ENCODE data around the gene OLIG3. TPM values are rescaled to one million over a fixed set of nuclear protein-coding genes. Genes with fewer than 3 reads are reported as not detected.

The OLIG3 gene
- total RNA-seq (2021) (1.8 to 5.4 TPM (median 2.2 TPM) in 3 replicates), Bru-seq, nascent RNA (percentile 51 among the genes with signal in this experiment)
- long read RNA-seq, experiment 1, transcript OLIG3-201 (1 exons, 2,049 nt), result major isoform, 10 of 13 reads
- long read RNA-seq, experiment 1, partial matches to known transcripts, result 0 of 13 reads
- long read RNA-seq, experiment 1, other reads (novel, unspliced or antisense), result 3 of 13 reads
- long read RNA-seq, experiment 2, partial matches to known transcripts, result 0 of 2 reads
- long read RNA-seq, experiment 2, other reads (novel, unspliced or antisense), result 1 of 2 reads
- long read RNA-seq, experiment 3, result 0 reads

DNA sequence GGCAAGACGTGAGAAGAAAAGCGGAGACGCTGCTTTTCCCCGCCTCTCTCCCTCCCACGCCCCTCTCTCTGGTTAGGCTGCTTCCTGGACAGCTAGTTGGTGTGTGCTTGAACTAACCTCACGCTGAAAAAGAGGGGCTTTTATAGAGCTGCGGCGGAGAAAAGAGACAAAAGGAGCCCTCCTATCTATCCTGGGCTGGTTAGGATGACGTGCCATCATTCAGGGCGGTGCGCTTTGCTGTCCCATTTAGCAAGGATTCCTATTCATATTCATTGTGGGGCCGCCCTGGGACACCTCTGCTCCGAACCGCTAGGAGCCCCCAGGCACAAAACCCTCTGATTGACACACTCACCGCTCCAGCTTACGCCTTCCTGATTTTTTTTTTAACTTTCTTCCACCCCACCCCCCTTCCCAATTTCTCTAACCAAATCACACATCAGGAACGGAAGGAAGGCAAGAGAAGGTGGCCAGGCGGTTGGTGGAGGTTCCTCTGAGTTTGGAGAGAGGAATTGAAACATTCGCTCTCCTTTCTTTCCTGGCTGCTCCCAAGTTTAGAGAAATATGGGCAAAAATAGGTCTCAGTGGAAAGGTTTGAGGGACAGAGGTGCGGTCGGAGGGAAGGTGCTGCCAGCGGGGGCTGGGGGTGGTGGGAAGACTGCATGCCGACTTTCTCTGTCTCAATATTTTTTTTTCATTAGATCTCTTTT lies at the start of gene OLIG3:
TSS of gene OLIG3 (minus strand) at position 114 of the 707 bp plus-strand sequence. CDS start 224 bp downstream, outside the sequence.
- TF ChIP-seq TCF7 (CRISPR knock-in tag; IDR thresholded peaks at IDR 0.05; ENCODE audit: low read depth), result no peak
- TF ChIP-seq, protein P1, sequence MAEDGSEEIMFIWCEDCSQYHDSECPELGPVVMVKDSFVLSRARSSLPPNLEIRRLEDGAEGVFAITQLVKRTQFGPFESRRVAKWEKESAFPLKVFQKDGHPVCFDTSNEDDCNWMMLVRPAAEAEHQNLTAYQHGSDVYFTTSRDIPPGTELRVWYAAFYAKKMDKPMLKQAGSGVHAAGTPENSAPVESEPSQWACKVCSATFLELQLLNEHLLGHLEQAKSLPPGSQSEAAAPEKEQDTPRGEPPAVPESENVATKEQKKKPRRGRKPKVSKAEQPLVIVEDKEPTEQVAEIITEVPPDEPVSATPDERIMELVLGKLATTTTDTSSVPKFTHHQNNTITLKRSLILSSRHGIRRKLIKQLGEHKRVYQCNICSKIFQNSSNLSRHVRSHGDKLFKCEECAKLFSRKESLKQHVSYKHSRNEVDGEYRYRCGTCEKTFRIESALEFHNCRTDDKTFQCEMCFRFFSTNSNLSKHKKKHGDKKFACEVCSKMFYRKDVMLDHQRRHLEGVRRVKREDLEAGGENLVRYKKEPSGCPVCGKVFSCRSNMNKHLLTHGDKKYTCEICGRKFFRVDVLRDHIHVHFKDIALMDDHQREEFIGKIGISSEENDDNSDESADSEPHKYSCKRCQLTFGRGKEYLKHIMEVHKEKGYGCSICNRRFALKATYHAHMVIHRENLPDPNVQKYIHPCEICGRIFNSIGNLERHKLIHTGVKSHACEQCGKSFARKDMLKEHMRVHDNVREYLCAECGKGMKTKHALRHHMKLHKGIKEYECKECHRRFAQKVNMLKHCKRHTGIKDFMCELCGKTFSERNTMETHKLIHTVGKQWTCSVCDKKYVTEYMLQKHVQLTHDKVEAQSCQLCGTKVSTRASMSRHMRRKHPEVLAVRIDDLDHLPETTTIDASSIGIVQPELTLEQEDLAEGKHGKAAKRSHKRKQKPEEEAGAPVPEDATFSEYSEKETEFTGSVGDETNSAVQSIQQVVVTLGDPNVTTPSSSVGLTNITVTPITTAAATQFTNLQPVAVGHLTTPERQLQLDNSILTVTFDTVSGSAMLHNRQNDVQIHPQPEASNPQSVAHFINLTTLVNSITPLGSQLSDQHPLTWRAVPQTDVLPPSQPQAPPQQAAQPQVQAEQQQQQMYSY (CRISPR knock-in tag; IDR thresholded peaks at IDR 0.05), result peak; percentile 42; the same call in 1 of the 2 replicates
- ChIA-PET POLR2A (interaction anchor here (0.7 to 2.8 kb wide), 3 partner anchors 8 to 537 kb away, joined by 3 to 10 read pairs (median 5); no protein-coding TSS in a partner anchor), CTCF (interaction anchor here (0.8 to 3.9 kb wide), 6 partner anchors 20 to 95 kb away, joined by 3 to 41 read pairs (median 5); no protein-coding TSS in a partner anchor)
- ATAC-seq, result peak; percentile 14
- Mint-ChIP-seq H3K36me3 (no peaks in the 10 kb centered on the region), H3K4me3 (peak within 1 kb of the TSS; percentile 80), H3K27me3 (ENCODE audit: low read depth) (peaks cover 100% of the 10 kb centered on the region), H3K9me3 (no peaks in the 10 kb centered on the region), H3K27ac (no peak within 1 kb of the TSS), H3K4me1 (peaks cover 72% of the 10 kb centered on the region)
- DNase-seq (ENCODE audit: low spot score), result peak; percentile 61

DNA sequence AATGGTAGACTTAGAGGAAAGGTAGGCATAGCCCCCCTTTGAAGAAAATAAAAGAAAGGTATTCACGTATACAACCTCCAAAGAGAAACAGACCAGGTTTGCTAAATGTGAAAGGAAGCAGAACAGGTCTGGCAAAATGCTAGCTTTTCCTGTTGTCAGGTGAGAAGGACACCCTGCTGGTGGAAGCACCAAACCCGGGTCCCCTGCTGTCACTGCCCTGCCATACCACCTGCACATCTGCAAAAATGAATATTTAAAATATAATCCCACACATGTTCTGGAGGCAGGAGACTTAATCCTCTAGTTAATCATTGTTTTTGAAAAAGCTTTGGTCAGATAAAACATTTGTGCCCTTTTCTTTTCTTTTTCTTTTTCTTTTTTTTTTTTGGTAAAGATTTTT lies 48.9 kb upstream of the OLIG3 start:
- no peaks in the 10 kb centered on the region for H3K36me3 Mint-ChIP-seq
- peaks cover 67% of the 10 kb centered on the region for H3K4me1 Mint-ChIP-seq
- POLR2A ChIA-PET, result no interaction called here
- no peak for TF ChIP-seq ZNF416 (CRISPR knock-in tag; IDR thresholded peaks at IDR 0.05)
- 0 out of 2 replicates have a peak, but pooled peaks have one; percentile 13 for TF ChIP-seq ZNF423 (CRISPR knock-in tag; IDR thresholded peaks at IDR 0.05)
- ATAC-seq, result peak; percentile 56
- CTCF ChIA-PET, result interaction anchor here (0.6 to 1.6 kb wide), 5 partner anchors 13 to 69 kb away, joined by 3 to 7 read pairs (median 3); partner anchors contain the start of gene OLIG3
- no peak for DNase-seq (ENCODE audit: low spot score)
- H3K4me3 Mint-ChIP-seq, result peak overlapping the region; percentile 33
- 0 out of 2 replicates have a peak overlapping the region, but pooled peaks have one; percentile 79 for H3K27ac Mint-ChIP-seq
- H3K27me3 Mint-ChIP-seq (ENCODE audit: low read depth), result no peaks in the 10 kb centered on the region
- 0 out of 2 replicates have a peak, but pooled peaks cover 4% of the 10 kb centered on the region for H3K9me3 Mint-ChIP-seq

DNA sequence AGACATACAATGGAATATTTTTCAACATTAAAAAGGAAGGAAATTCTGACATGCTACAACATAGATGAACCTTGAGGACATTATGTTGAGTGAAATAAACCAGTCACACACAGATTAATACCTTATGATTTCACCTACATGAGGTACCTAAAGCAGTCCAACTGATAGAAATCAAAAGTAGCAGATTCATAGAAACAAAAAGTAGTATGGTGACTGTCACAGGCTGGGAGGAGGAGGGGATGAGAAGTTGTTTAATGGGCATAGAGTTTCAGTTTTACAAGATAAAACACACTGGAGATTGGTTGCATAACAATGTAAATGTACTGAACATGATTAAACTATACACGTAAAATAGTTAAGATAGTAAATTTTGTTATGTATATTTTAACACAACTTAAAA lies 48.5 kb upstream of the OLIG3 start:
- ChIA-PET CTCF (interaction anchor here (0.6 to 1.6 kb wide), 4 partner anchors 13 to 68 kb away, joined by 3 to 5 read pairs (median 3); partner anchors contain the start of gene OLIG3), POLR2A (no interaction called here)
- Mint-ChIP-seq H3K27me3 (ENCODE audit: low read depth) (no peaks in the 10 kb centered on the region), H3K27ac (peak overlapping the region; percentile 79), H3K9me3 (0 out of 2 replicates have a peak, but pooled peaks cover 4% of the 10 kb centered on the region), H3K4me1 (peaks cover 63% of the 10 kb centered on the region), H3K4me3 (peak overlapping the region; percentile 33), H3K36me3 (no peaks in the 10 kb centered on the region)
- ATAC-seq (no peak), DNase-seq (ENCODE audit: low spot score) (no peak)
- TF ChIP-seq KAT7 (CRISPR knock-in tag; IDR thresholded peaks at IDR 0.05; ENCODE audit: borderline replicate concordance) (no peak), NFYB (CRISPR knock-in tag; conservative IDR thresholded peaks at IDR 0.05; ENCODE audit: low read depth) (no peak), ETV6 (CRISPR knock-in tag; IDR thresholded peaks at IDR 0.05) (no peak), SMAD4 (CRISPR knock-in tag; IDR thresholded peaks at IDR 0.05) (no peak), ZNF232 (CRISPR knock-in tag; IDR thresholded peaks at IDR 0.05) (no peak)
- TF ChIP-seq, protein P2, sequence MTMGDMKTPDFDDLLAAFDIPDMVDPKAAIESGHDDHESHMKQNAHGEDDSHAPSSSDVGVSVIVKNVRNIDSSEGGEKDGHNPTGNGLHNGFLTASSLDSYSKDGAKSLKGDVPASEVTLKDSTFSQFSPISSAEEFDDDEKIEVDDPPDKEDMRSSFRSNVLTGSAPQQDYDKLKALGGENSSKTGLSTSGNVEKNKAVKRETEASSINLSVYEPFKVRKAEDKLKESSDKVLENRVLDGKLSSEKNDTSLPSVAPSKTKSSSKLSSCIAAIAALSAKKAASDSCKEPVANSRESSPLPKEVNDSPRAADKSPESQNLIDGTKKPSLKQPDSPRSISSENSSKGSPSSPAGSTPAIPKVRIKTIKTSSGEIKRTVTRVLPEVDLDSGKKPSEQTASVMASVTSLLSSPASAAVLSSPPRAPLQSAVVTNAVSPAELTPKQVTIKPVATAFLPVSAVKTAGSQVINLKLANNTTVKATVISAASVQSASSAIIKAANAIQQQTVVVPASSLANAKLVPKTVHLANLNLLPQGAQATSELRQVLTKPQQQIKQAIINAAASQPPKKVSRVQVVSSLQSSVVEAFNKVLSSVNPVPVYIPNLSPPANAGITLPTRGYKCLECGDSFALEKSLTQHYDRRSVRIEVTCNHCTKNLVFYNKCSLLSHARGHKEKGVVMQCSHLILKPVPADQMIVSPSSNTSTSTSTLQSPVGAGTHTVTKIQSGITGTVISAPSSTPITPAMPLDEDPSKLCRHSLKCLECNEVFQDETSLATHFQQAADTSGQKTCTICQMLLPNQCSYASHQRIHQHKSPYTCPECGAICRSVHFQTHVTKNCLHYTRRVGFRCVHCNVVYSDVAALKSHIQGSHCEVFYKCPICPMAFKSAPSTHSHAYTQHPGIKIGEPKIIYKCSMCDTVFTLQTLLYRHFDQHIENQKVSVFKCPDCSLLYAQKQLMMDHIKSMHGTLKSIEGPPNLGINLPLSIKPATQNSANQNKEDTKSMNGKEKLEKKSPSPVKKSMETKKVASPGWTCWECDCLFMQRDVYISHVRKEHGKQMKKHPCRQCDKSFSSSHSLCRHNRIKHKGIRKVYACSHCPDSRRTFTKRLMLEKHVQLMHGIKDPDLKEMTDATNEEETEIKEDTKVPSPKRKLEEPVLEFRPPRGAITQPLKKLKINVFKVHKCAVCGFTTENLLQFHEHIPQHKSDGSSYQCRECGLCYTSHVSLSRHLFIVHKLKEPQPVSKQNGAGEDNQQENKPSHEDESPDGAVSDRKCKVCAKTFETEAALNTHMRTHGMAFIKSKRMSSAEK (CRISPR knock-in tag; IDR thresholded peaks at IDR 0.05; ENCODE audit: borderline replicate concordance), result no peak

Measured in WTC11 (cell line).